HCT116 (cell line): ENCODE measurements around the gene EEF1G. TPM values are rescaled to one million over a fixed set of nuclear protein-coding genes. Genes with fewer than 3 reads are reported as not detected.
A peak's percentile ranks its signal among the peaks of the same experiment; 100 is the strongest.

ENCODE experiments used
- ATAC-seq: fragments of 200-7000 bp; cut with Tn5 transposase; 2 replicates; pipeline ENCODE4 v1.9.1; 2020; ENCODE audit warnings: mild to moderate bottlenecking, moderate library complexity
- BruUV-seq: library from RNA; stranded (reverse); fragments of 400-500 nt; replicated peaks from 2 replicates; lab custom pipeline; 2021; lab: Mats Ljungman, UMichigan
- CTCF ChIA-PET: fragments of 300-600 bp; sonication (Branson Sonifier 250); formaldehyde crosslinking; loops from one replicate; lab custom pipeline; 2021; ENCODE audit warnings: antibody characterized with exemption; lab: Charles Lee
- POLR2A ChIA-PET: fragments of 300-600, 350-600 bp; sonication (Branson Sonifier 250); formaldehyde crosslinking; loops from one replicate; lab custom pipeline; 2021; ENCODE audit warnings: antibody characterized with exemption; lab: Charles Lee
- RAD21 ChIA-PET, 2 experiments: fragments of 300-600 bp; sonication (Branson Sonifier 250); formaldehyde crosslinking; loops; one replicate each; lab custom pipeline; 2023; ENCODE audit warnings: low total read pairs in 2 of 2; ENCODE audit not compliant: uncharacterized antibody in 2 of 2, unreplicated experiment in 2 of 2, low non-redundant PET in 1 of 2; lab: Charles Lee
- DNase-seq: peaks from one replicate; pipeline ENCODE4 v3.0.0-alpha.2; 2010; ENCODE audit warnings: low read depth, low spot score
- H2AFZ ChIP-seq: fragments of 200-600 bp; shearing (Covaris generic), sonication (generic); 2 replicates; pipeline ENCODE4 v1.6.1; 2017; ENCODE audit warnings: low read depth, mixed run types, mixed read lengths, antibody characterized with exemption, low read length; ENCODE audit not compliant: poor library complexity, severe bottlenecking
- H3K27ac ChIP-seq: 2 replicates; pipeline ENCODE4 v1.5.1; 2012; ENCODE audit warnings: low read depth, low read length
- H3K27me3 ChIP-seq: fragments of 200-600 bp; sonication (generic); 2 replicates; pipeline ENCODE4 v1.6.1; 2016; ENCODE audit warnings: mixed run types, low read length, mixed read lengths; ENCODE audit not compliant: insufficient read depth
- H3K36me3 ChIP-seq, 2 experiments: fragments of 200-500 bp in 1 of 2; fragments of 200-600 bp in 1 of 2; sonication (Bioruptor generic) in 1 of 2; sonication (generic) in 1 of 2; 2 replicates each; pipeline versions ENCODE4 v1.5.1 to v1.6.1; 2014 to 2016; ENCODE audit warnings: low read length in 2 of 2, inconsistent platforms in 1 of 2, mixed read lengths in 1 of 2, mixed run types in 1 of 2; ENCODE audit not compliant: insufficient read depth in 2 of 2, control insufficient read depth in 1 of 2
- H3K4me1 ChIP-seq, 2 experiments: fragments of 200-600 bp in 1 of 2; sonication (generic) in 1 of 2; 2 replicates each; pipeline versions ENCODE4 v1.5.1 to v1.6.1; 2012 to 2017; ENCODE audit warnings: low read length in 2 of 2, inconsistent platforms in 1 of 2, mild to moderate bottlenecking in 1 of 2, mixed read lengths in 1 of 2, mixed run types in 1 of 2, moderate library complexity in 1 of 2; ENCODE audit not compliant: insufficient read depth in 2 of 2, control insufficient read depth in 1 of 2
- H3K4me2 ChIP-seq: fragments of 200-600 bp; sonication (generic); 2 replicates; pipeline ENCODE4 v1.6.1; 2017; ENCODE audit warnings: mixed run types, low read length, mixed read lengths
- H3K4me3 ChIP-seq, 2 experiments: fragments of 200-600 bp in 1 of 2; sonication (generic) in 1 of 2; replicated peaks in 1 of 2; 2 replicates each; pipeline ENCODE4 v1.5.1; 2011 to 2016; ENCODE audit warnings: low read length in 2 of 2, control low read depth in 1 of 2, low read depth in 1 of 2, mild to moderate bottlenecking in 1 of 2, mixed read lengths in 1 of 2, mixed run types in 1 of 2
- H3K79me2 ChIP-seq: fragments of 200-600 bp; sonication (generic); 2 replicates; pipeline ENCODE4 v1.6.1; 2017; ENCODE audit warnings: mild to moderate bottlenecking, mixed run types, low read length, moderate library complexity, mixed read lengths; ENCODE audit not compliant: insufficient read depth
- H3K9ac ChIP-seq: fragments of 200-600 bp; sonication (generic); 2 replicates; pipeline ENCODE4 v1.6.1; 2016; ENCODE audit warnings: low read length, mixed read lengths
- H3K9me2 ChIP-seq: fragments of 200-600 bp; sonication (generic), shearing (Covaris generic); 2 replicates; pipeline ENCODE4 v1.6.1; 2017; ENCODE audit warnings: mixed run types, mild to moderate bottlenecking, moderate library complexity; ENCODE audit not compliant: insufficient read depth
- H3K9me3 ChIP-seq, 2 experiments: fragments of 200-500 bp in 1 of 2; fragments of 200-600 bp in 1 of 2; sonication (Bioruptor generic) in 1 of 2; sonication (generic) in 1 of 2; 2 replicates each; pipeline ENCODE4 v1.6.1; 2014 to 2017; ENCODE audit warnings: low read length in 2 of 2, mixed read lengths in 2 of 2, inconsistent platforms in 1 of 2, low read depth in 1 of 2, mild to moderate bottlenecking in 1 of 2, mixed run types in 1 of 2, moderate library complexity in 1 of 2; ENCODE audit not compliant: control insufficient read depth in 1 of 2, insufficient read depth in 1 of 2
- H4K20me1 ChIP-seq: fragments of 200-600 bp; sonication (generic), shearing (Covaris generic); 2 replicates; pipeline ENCODE4 v1.6.1; 2017; ENCODE audit warnings: mixed run types, mild to moderate bottlenecking, moderate library complexity; ENCODE audit not compliant: insufficient read depth
- ATF3 ChIP-seq: IDR thresholded peaks from 2 replicates; pipeline ENCODE4 v1.6.1; 2012
- CBX3 ChIP-seq: IDR thresholded peaks from 2 replicates; pipeline ENCODE4 v1.6.1; 2012; ENCODE audit warnings: low read depth
- EGR1 ChIP-seq: IDR thresholded peaks from 2 replicates; pipeline ENCODE4 v1.6.1; 2012; ENCODE audit warnings: low read depth
- FOSL1 ChIP-seq: IDR thresholded peaks from 2 replicates; pipeline ENCODE4 v1.6.1; 2012; ENCODE audit warnings: low read depth
- SIN3A ChIP-seq: IDR thresholded peaks from 2 replicates; pipeline ENCODE4 v1.6.1; 2012; ENCODE audit warnings: low read depth
- ZBTB33 ChIP-seq: IDR thresholded peaks from 2 replicates; pipeline ENCODE4 v1.6.1; 2011; ENCODE audit warnings: mild to moderate bottlenecking, low read length, moderate library complexity; ENCODE audit not compliant: insufficient replicate concordance; ENCODE audit errors: extremely low read depth
- ZNF274 ChIP-seq: fragments of 200-500 bp; sonication (Bioruptor generic); IDR thresholded peaks from 2 replicates; pipeline ENCODE4 v1.6.1; 2014; ENCODE audit warnings: mild to moderate bottlenecking, low read depth, low read length, inconsistent platforms
- intact Hi-C: fragments of 100-400 bp; cut with micrococcal nuclease; formaldehyde crosslinking; loops from 2 replicates; pipeline ENCODE4 v1.10.0; 2022
- total RNA-seq: library from RNA; stranded (reverse); gene quantifications from one replicate; pipeline ENCODE4 v1.2.1, GENCODE V29; 2021; ENCODE audit not compliant: unreplicated experiment

EEF1G gene
- total RNA-seq, 1 experiment from 2014 or later, result 1,901 TPM

- no peaks in the 10 kb centered on the region for H3K9me3 ChIP-seq
- H3K9me2 ChIP-seq, result no peaks in the 10 kb centered on the region
- peaks cover 86% of the 10 kb centered on the region for H3K79me2 ChIP-seq
- H3K9ac ChIP-seq, result peak overlapping the region; percentile 57
- H4K20me1 ChIP-seq, result peaks cover 19% of the 10 kb centered on the region; the same call in 1 of the 2 replicates
- H3K27ac ChIP-seq, result peak overlapping the region; percentile 79
- CTCF ChIA-PET, result interaction anchor here (1.0 to 2.5 kb wide), 5 partner anchors 22 to 144 kb away, joined by 4 to 34 read pairs (median 6); no protein-coding TSS in a partner anchor
- no peak for ATAC-seq
- RAD21 ChIA-PET, result interaction anchor here (1.0 to 1.5 kb wide), 4 partner anchors 42 to 144 kb away, joined by 3 to 7 read pairs (median 4); no protein-coding TSS in a partner anchor
- intact Hi-C loops, result no loop called here
- no TSS peak for BruUV-seq
- TF ChIP-seq CBX3, result no peak
- no peak for TF ChIP-seq FOSL1
- TF ChIP-seq ZNF274, result no peak
- no peak for TF ChIP-seq EGR1
- no peak for TF ChIP-seq SIN3A
- no peak for TF ChIP-seq ATF3
- no peak for TF ChIP-seq ZBTB33
- no peak overlapping the region for H2AFZ ChIP-seq
- H3K4me1 ChIP-seq, result peaks cover 52 to 59% of the 10 kb centered on the region in 2 experiments
- POLR2A ChIA-PET, result interaction anchor here (0.9 to 1.8 kb wide), 7 partner anchors 22 to 126 kb away, joined by 3 to 9 read pairs (median 4); partner anchors contain the start of genes C11orf98 and CSKMT
- DNase-seq, result no peak
- no peaks in the 10 kb centered on the region for H3K27me3 ChIP-seq
- peaks cover 15 to 29% of the 10 kb centered on the region in 2 experiments for H3K36me3 ChIP-seq
- peak overlapping the region; percentile 10 to 39; a peak in 2 of 4 replicates for H3K4me3 ChIP-seq
- H3K4me2 ChIP-seq, result peak overlapping the region; percentile 94
These were observed 35.0 kb downstream of the EEF1G start for GRCh38 chr11:62538470-62539237.
